ENCODE measurements around the gene PRKAG2.

The PRKAG2 gene

GRCh38 chr7:151890355-151891004 is 13.6 kb upstream of the PRKAG2 start:
- Histone ChIP-seq H4K20me1 (no peaks in the 10 kb centered on the region), H3K27ac (no peak overlapping the region), H3K4me2 (peak overlapping the region; percentile 15 to 59 (median 36); a peak in 19 of 22 replicates), H3K9me3 (replicated peaks in 1 of 11) (no peaks in the 10 kb centered on the region), H3K36me3 (no peaks in the 10 kb centered on the region), H3K27me3 (peaks cover 0 to 3% (median 0%) of the 10 kb centered on the region in 11 experiments; a peak in 1 of 22 replicates), H3K9ac (no peak overlapping the region), H3K4me3 (no peak overlapping the region), H3K4me1 (peaks cover 9 to 19% (median 16%) of the 10 kb centered on the region in 10 experiments; a peak in 19 of 20 replicates)
- TF ChIP-seq Cebpa-rat (IDR thresholded peaks at IDR 0.05) = no peak

- no peaks in the 10 kb centered on the region for H3K36me3 ChIP-seq
- peak overlapping the region; percentile 15 to 59 (median 36); a peak in 20 of 22 replicates for H3K4me2 ChIP-seq
- peaks cover 0 to 3% (median 0%) of the 10 kb centered on the region in 11 experiments; a peak in 1 of 22 replicates for H3K27me3 ChIP-seq
These were observed 12.8 kb upstream of the PRKAG2 start for GRCh38 chr7:151889406-151890354.

GRCh38 chr7:151888079-151889067 is 11.5 kb upstream of the PRKAG2 start:
- no peak overlapping the region for H3K4me3 ChIP-seq
- no peak overlapping the region for H3K27ac ChIP-seq
- peaks cover 9 to 19% (median 16%) of the 10 kb centered on the region in 10 experiments; a peak in 19 of 20 replicates for H3K4me1 ChIP-seq
- TF ChIP-seq Cebpa-rat (IDR thresholded peaks at IDR 0.05) = no peak
- H3K4me2 ChIP-seq = no peak overlapping the region
- peaks cover 0 to 3% (median 0%) of the 10 kb centered on the region in 11 experiments; a peak in 1 of 22 replicates for H3K27me3 ChIP-seq
- no peaks in the 10 kb centered on the region for H4K20me1 ChIP-seq
- H3K9me3 ChIP-seq (replicated peaks in 1 of 11) = no peaks in the 10 kb centered on the region
- no peak overlapping the region for H3K9ac ChIP-seq
- H3K36me3 ChIP-seq = no peaks in the 10 kb centered on the region

More at GRCh38 chr7:151889406-151890354, 12.8 kb upstream of the PRKAG2 start:
- peaks cover 9 to 19% (median 16%) of the 10 kb centered on the region in 10 experiments; a peak in 19 of 20 replicates for H3K4me1 ChIP-seq
- no peak for TF ChIP-seq Cebpa-rat (IDR thresholded peaks at IDR 0.05)
- no peak overlapping the region for H3K9ac ChIP-seq
- no peak overlapping the region for H3K4me3 ChIP-seq
- H3K9me3 ChIP-seq (replicated peaks in 1 of 11) = no peaks in the 10 kb centered on the region
- H3K27ac ChIP-seq = no peak overlapping the region
- H4K20me1 ChIP-seq = no peaks in the 10 kb centered on the region

- no peaks in the 10 kb centered on the region for H3K27me3 ChIP-seq
- H3K4me1 ChIP-seq = peaks cover 9 to 19% (median 16%) of the 10 kb centered on the region in 10 experiments; a peak in 19 of 20 replicates
- no peak overlapping the region for H3K27ac ChIP-seq
- no peaks in the 10 kb centered on the region for H4K20me1 ChIP-seq
- no peaks in the 10 kb centered on the region for H3K36me3 ChIP-seq
- no peak for TF ChIP-seq Cebpa-rat (IDR thresholded peaks at IDR 0.05)
- H3K9me3 ChIP-seq (replicated peaks in 1 of 11) = no peaks in the 10 kb centered on the region
- no peak overlapping the region for H3K4me3 ChIP-seq
- no peak overlapping the region for H3K9ac ChIP-seq
- no peak overlapping the region for H3K4me2 ChIP-seq
These were observed 9.9 kb upstream of the PRKAG2 start for GRCh38 chr7:151886783-151887182.

GRCh38 chr7:151885202-151885580 is 8.3 kb upstream of the PRKAG2 start:
- H4K20me1 ChIP-seq = no peaks in the 10 kb centered on the region
- no peak overlapping the region for H3K4me2 ChIP-seq
- H3K36me3 ChIP-seq = no peaks in the 10 kb centered on the region
- no peak overlapping the region for H3K4me3 ChIP-seq
- peaks cover 2 to 10% (median 8%) of the 10 kb centered on the region in 10 experiments; a peak in 19 of 20 replicates for H3K4me1 ChIP-seq
- H3K9ac ChIP-seq = no peak overlapping the region
- no peak for TF ChIP-seq Cebpa-rat (IDR thresholded peaks at IDR 0.05)
- H3K27ac ChIP-seq = no peak overlapping the region
- no peaks in the 10 kb centered on the region for H3K9me3 ChIP-seq (replicated peaks in 1 of 11)
- no peaks in the 10 kb centered on the region for H3K27me3 ChIP-seq

GRCh38 chr7:151884312-151885201 is 7.6 kb upstream of the PRKAG2 start:
- Histone ChIP-seq H3K9ac (no peak overlapping the region), H3K9me3 (replicated peaks in 1 of 11) (no peaks in the 10 kb centered on the region), H3K4me2 (no peak overlapping the region), H4K20me1 (no peaks in the 10 kb centered on the region), H3K36me3 (no peaks in the 10 kb centered on the region), H3K27me3 (no peaks in the 10 kb centered on the region), H3K27ac (no peak overlapping the region), H3K4me3 (no peak overlapping the region), H3K4me1 (peaks cover 0 to 3% (median 2%) of the 10 kb centered on the region in 10 experiments; a peak in 12 of 20 replicates)
- no peak for TF ChIP-seq Cebpa-rat (IDR thresholded peaks at IDR 0.05)

GRCh38 chr7:151883857-151884256 is 6.9 kb upstream of the PRKAG2 start:
- Histone ChIP-seq H3K4me3 (no peak overlapping the region), H3K27me3 (no peaks in the 10 kb centered on the region), H3K9me3 (replicated peaks in 1 of 11) (no peaks in the 10 kb centered on the region), H3K4me1 (no peaks in the 10 kb centered on the region; a peak in 1 of 20 replicates), H3K9ac (no peak overlapping the region), H3K4me2 (no peak overlapping the region), H3K27ac (no peak overlapping the region), H3K36me3 (no peaks in the 10 kb centered on the region), H4K20me1 (no peaks in the 10 kb centered on the region)
- TF ChIP-seq Cebpa-rat (IDR thresholded peaks at IDR 0.05) = no peak

- H3K4me3 ChIP-seq = no peak overlapping the region
- no peaks in the 10 kb centered on the region for H3K36me3 ChIP-seq
- no peak overlapping the region for H3K4me2 ChIP-seq
- no peaks in the 10 kb centered on the region for H4K20me1 ChIP-seq
- peaks cover 5 to 11% (median 9%) of the 10 kb centered on the region in 10 experiments; a peak in 18 of 20 replicates for H3K4me1 ChIP-seq
- H3K9me3 ChIP-seq (replicated peaks in 1 of 11) = no peaks in the 10 kb centered on the region
- H3K9ac ChIP-seq = no peak overlapping the region
- no peak for TF ChIP-seq Cebpa-rat (IDR thresholded peaks at IDR 0.05)
- H3K27ac ChIP-seq = no peak overlapping the region
- no peaks in the 10 kb centered on the region; a peak in 1 of 22 replicates for H3K27me3 ChIP-seq
These were observed 5.8 kb upstream of the PRKAG2 start for GRCh38 chr7:151882734-151883133.

All from BLaER1 treated with 17β-estradiol and CSF1 and Interleukin-3, amounts not matched to agents 10 nM and 100 nM (cell line).